Measurements from ENCODE around the gene SARDH. TPM values are rescaled to one million over a fixed set of nuclear protein-coding genes. Genes with fewer than 3 reads are reported as not detected.

The SARDH gene
- total RNA-seq, 6 experiments from 2014 or later, result 67.3 to 183 (median 101) TPM

- DNase-seq, result peak in 2 of 3 donors; percentile 67 to 74
- peaks cover 0 to 37% (median 10%) of the 10 kb centered on the region in 4 donors for H3K36me3 ChIP-seq
- no peaks in the 10 kb centered on the region for H3K27me3 ChIP-seq
- H3K4me3 ChIP-seq, result no peak overlapping the region
- peaks cover 0 to 18% (median 3%) of the 10 kb centered on the region in 4 donors for H3K4me1 ChIP-seq
- peak; percentile 59 to 91 (median 73) for ATAC-seq
- intact Hi-C loops (cut with DNase I), result loop anchor here in 1 of 2 donors (10.0 kb wide), 1 partner anchor 207 kb away; the partner anchor contains the start of gene MYMK
- WGBS (ENCODE audit: insufficient coverage, low coverage, low lambda C conversion rate, missing lambda C conversion rate), result 60% methylated on average over 1 of the region's 30 CpGs
- H3K9me3 ChIP-seq, result no peaks in the 10 kb centered on the region
- no peak overlapping the region for H3K27ac ChIP-seq
- TF ChIP-seq POLR2A (IDR thresholded peaks at IDR 0.05) (no peak), CTCF (IDR thresholded peaks at IDR 0.05) (no peak)
These were observed 6.1 kb downstream of the SARDH start for GRCh38 chr9:133731876-133732638.

- intact Hi-C loops (cut with DNase I), result loop anchor here in 1 of 2 donors (10.0 kb wide), 1 partner anchor 206 kb away; the partner anchor contains the start of gene MYMK
- TF ChIP-seq POLR2A (IDR thresholded peaks at IDR 0.05), result no peak
- TF ChIP-seq CTCF (IDR thresholded peaks at IDR 0.05), result no peak
- Histone ChIP-seq H3K27me3 (no peaks in the 10 kb centered on the region), H3K4me1 (peaks cover 0 to 9% (median 0%) of the 10 kb centered on the region in 4 donors), H3K36me3 (peaks cover 0 to 37% (median 10%) of the 10 kb centered on the region in 4 donors), H3K4me3 (no peak overlapping the region), H3K27ac (no peak overlapping the region), H3K9me3 (no peaks in the 10 kb centered on the region)
- peak in 2 of 3 donors; percentile 40 to 42 for DNase-seq
- no peak for ATAC-seq
- WGBS (ENCODE audit: insufficient coverage, low coverage, low lambda C conversion rate, missing lambda C conversion rate), result 78% methylated on average over 8 of the region's 27 CpGs
These were observed 7.0 kb downstream of the SARDH start for GRCh38 chr9:133730994-133731715.

GRCh38 chr9:133729617-133730281, 8.4 kb downstream of the SARDH start:
- no peaks in the 10 kb centered on the region for H3K27me3 ChIP-seq
- WGBS (ENCODE audit: insufficient coverage, low coverage, low lambda C conversion rate, missing lambda C conversion rate), result 85% methylated on average over 6 of the region's 19 CpGs
- H3K9me3 ChIP-seq, result no peaks in the 10 kb centered on the region
- no peak overlapping the region for H3K27ac ChIP-seq
- H3K4me3 ChIP-seq, result no peak overlapping the region
- H3K36me3 ChIP-seq, result peaks cover 0 to 45% (median 10%) of the 10 kb centered on the region in 4 donors
- no peaks in the 10 kb centered on the region for H3K4me1 ChIP-seq
- intact Hi-C loops (cut with DNase I), result loop anchor here in 1 of 2 donors (10.0 kb wide), 1 partner anchor 205 kb away; the partner anchor contains the start of gene MYMK
- no peak for TF ChIP-seq CTCF (IDR thresholded peaks at IDR 0.05)
- TF ChIP-seq POLR2A (IDR thresholded peaks at IDR 0.05), result no peak
- ATAC-seq (no peak), DNase-seq (peak in 2 of 3 donors; percentile 37 to 49)

- intact Hi-C loops (cut with DNase I), result no loop called here
- 73% methylated on average over 5 of the region's 10 CpGs for WGBS (ENCODE audit: insufficient coverage, low coverage, low lambda C conversion rate, missing lambda C conversion rate)
- no peaks in the 10 kb centered on the region for H3K9me3 ChIP-seq
- H3K27me3 ChIP-seq, result no peaks in the 10 kb centered on the region
- TF ChIP-seq CTCF (IDR thresholded peaks at IDR 0.05) (no peak), POLR2A (IDR thresholded peaks at IDR 0.05) (no peak)
- H3K27ac ChIP-seq, result no peak overlapping the region
- H3K36me3 ChIP-seq, result peaks cover 0 to 50% (median 13%) of the 10 kb centered on the region in 4 donors
- DNase-seq (peak in 2 of 3 donors; percentile 27 to 37), ATAC-seq (no peak)
- no peak overlapping the region for H3K4me3 ChIP-seq
- H3K4me1 ChIP-seq, result no peaks in the 10 kb centered on the region
These were observed 9.1 kb downstream of the SARDH start for GRCh38 chr9:133728856-133729616.

All from right lobe of liver (tissue), 6 donors.